ENCODE results near the gene TOMM20. TPM values are rescaled to one million over a fixed set of nuclear protein-coding genes. Genes with fewer than 3 reads are reported as not detected.

Gene TOMM20
- total and polyA plus RNA-seq, 9 of the 15 experiments (the other 6 are each of a cell fraction or from before 2014, with no cell fraction given): 70.6 to 334 (median 159) TPM

DNA sequence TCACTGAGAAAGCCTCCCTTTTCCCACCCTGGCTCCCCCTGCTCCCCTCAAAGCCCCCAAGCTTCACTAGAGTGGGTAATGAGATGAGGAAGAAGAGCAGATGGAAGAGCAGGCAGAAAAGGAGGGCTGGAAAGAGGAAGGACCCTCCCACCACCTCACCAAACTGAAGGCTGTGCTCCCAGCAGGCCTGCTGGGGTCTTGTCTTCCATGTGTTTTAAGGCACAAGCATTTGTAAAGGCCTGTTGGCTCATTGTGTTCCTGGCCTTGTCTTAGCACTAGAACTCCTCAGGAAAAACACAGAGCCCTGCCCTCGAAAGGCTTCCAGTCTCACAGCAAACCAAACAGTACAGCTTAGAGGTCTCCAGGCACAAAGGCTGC, 51.5 kb downstream of the TOMM20 start:
- POLR2A ChIA-PET: no interaction called here
- no peak overlapping the region for H3K9ac ChIP-seq (ENCODE audit: insufficient read depth in 1 of 2, low read depth in 2 of 2, low read length in 2 of 2)
- peaks cover 3% of the 10 kb centered on the region for H3K9me1 ChIP-seq (ENCODE audit: control insufficient read depth, insufficient read depth, low read length)
- TF ChIP-seq, protein P1, sequence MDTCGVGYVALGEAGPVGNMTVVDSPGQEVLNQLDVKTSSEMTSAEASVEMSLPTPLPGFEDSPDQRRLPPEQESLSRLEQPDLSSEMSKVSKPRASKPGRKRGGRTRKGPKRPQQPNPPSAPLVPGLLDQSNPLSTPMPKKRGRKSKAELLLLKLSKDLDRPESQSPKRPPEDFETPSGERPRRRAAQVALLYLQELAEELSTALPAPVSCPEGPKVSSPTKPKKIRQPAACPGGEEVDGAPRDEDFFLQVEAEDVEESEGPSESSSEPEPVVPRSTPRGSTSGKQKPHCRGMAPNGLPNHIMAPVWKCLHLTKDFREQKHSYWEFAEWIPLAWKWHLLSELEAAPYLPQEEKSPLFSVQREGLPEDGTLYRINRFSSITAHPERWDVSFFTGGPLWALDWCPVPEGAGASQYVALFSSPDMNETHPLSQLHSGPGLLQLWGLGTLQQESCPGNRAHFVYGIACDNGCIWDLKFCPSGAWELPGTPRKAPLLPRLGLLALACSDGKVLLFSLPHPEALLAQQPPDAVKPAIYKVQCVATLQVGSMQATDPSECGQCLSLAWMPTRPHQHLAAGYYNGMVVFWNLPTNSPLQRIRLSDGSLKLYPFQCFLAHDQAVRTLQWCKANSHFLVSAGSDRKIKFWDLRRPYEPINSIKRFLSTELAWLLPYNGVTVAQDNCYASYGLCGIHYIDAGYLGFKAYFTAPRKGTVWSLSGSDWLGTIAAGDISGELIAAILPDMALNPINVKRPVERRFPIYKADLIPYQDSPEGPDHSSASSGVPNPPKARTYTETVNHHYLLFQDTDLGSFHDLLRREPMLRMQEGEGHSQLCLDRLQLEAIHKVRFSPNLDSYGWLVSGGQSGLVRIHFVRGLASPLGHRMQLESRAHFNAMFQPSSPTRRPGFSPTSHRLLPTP (IDR thresholded peaks at IDR 0.05; ENCODE audit: borderline replicate concordance, extremely low read depth, insufficient read length): no peak
- TF ChIP-seq TRIM24 (IDR thresholded peaks at IDR 0.05): peak in 1 of 2 experiments; percentile 39; a peak in 1 of 4 replicates
- no peak for TF ChIP-seq HMGN3 (IDR thresholded peaks at IDR 0.05; ENCODE audit: borderline replicate concordance, extremely low read depth, insufficient read length, low read depth, low read length)
- no peak for TF ChIP-seq ZNF217 (CRISPR knock-in tag; IDR thresholded peaks at IDR 0.05)
- peak; percentile 61 for TF ChIP-seq ZNF316 (IDR thresholded peaks at IDR 0.05)
- ATAC-seq (no peak), DNase-seq (ENCODE audit: extremely low read depth in 1 of 4, low spot score in 3 of 4) (no peak), FAIRE-seq (no peak)
- no TSS peak for BruUV-seq (replicated peaks)
- H3K4me3 ChIP-seq: no peak overlapping the region
- H3K79me2 ChIP-seq (ENCODE audit: control insufficient read depth, insufficient read depth, low read length): no peaks in the 10 kb centered on the region
- H3K36me3 ChIP-seq (ENCODE audit: control insufficient read depth, insufficient read depth, low read length): no peaks in the 10 kb centered on the region; the same call in 2 of the 3 replicates
- H3K9me3 ChIP-seq (replicated peaks; ENCODE audit: control insufficient read depth, insufficient read depth, low read depth, low read length): peaks cover 6% of the 10 kb centered on the region
- peaks cover 21% of the 10 kb centered on the region in 2 experiments for H3K4me1 ChIP-seq (replicated peaks in 1 of 2; ENCODE audit: control insufficient read depth in 2 of 2, insufficient read depth in 2 of 2, low read length in 2 of 2)
- WGBS (ENCODE audit: insufficient coverage, low coverage, missing lambda C conversion rate): 47% methylated on average over 1 of the region's 1 CpG
- in situ Hi-C loops (cut with MboI): no loop called here
- H4K20me1 ChIP-seq (replicated peaks; ENCODE audit: control insufficient read depth, insufficient read depth, low read length): no peaks in the 10 kb centered on the region
- CTCF ChIA-PET (ENCODE audit: low intra/inter-chr PET ratio): no interaction called here
- intact Hi-C loops (cut with micrococcal nuclease): no loop called here
- no peak overlapping the region for H3K27ac ChIP-seq (ENCODE audit: extremely low read depth, low read depth, low read length)
- H3K27me3 ChIP-seq (ENCODE audit: control insufficient read depth in 2 of 2, insufficient read depth in 2 of 2, low read length in 2 of 2): no peaks in the 10 kb centered on the region
- no peak overlapping the region for H2AFZ ChIP-seq (ENCODE audit: low read depth, low read length)
- no peak overlapping the region for H3K4me2 ChIP-seq (ENCODE audit: insufficient read depth, low read length)
